Ishikawa (cell line): ENCODE data around the gene AHI1.

Experiments
- CEBPB ChIP-seq: IDR thresholded peaks from 2 replicates; pipeline ENCODE4 v1.6.1; 2012
- EGR1 ChIP-seq: IDR thresholded peaks from 2 replicates; pipeline ENCODE4 v1.6.1; 2012
- EP300 ChIP-seq: IDR thresholded peaks from 2 replicates; pipeline ENCODE4 v1.6.1; 2012; ENCODE audit warnings: borderline replicate concordance
- FOXM1 ChIP-seq: IDR thresholded peaks from 2 replicates; pipeline ENCODE4 v1.6.1; 2012; ENCODE audit warnings: low read depth, borderline replicate concordance
- NFIC ChIP-seq: IDR thresholded peaks from 2 replicates; pipeline ENCODE4 v1.6.1; 2012
- RAD21 ChIP-seq: IDR thresholded peaks from 2 replicates; pipeline ENCODE4 v1.6.1; 2012; ENCODE audit warnings: low read depth
- TAF1 ChIP-seq: IDR thresholded peaks from 2 replicates; pipeline ENCODE4 v1.6.1; 2012; ENCODE audit warnings: low read depth, mild to moderate bottlenecking
- TCF12 ChIP-seq: IDR thresholded peaks from 2 replicates; pipeline ENCODE4 v1.6.1; 2012; ENCODE audit warnings: low read depth
- TEAD4 ChIP-seq: IDR thresholded peaks from 2 replicates; pipeline ENCODE4 v1.6.1; 2012
- YY1 ChIP-seq: IDR thresholded peaks from 2 replicates; pipeline ENCODE4 v1.6.1; 2012; ENCODE audit warnings: low read depth
- ZBTB7A ChIP-seq: IDR thresholded peaks from 2 replicates; pipeline ENCODE4 v1.6.1; 2012; ENCODE audit warnings: low read depth
- TF ChIP-seq, protein P1 (sequence below): IDR thresholded peaks from 2 replicates; pipeline ENCODE4 v1.6.1; 2012; ENCODE audit warnings: low read depth, mild to moderate bottlenecking
- TF ChIP-seq, protein P2 (sequence below): IDR thresholded peaks from 2 replicates; pipeline ENCODE4 v1.6.1; 2012
- TF ChIP-seq, protein P3 (sequence below): IDR thresholded peaks from 2 replicates; pipeline ENCODE4 v1.6.1; 2012

DNA sequence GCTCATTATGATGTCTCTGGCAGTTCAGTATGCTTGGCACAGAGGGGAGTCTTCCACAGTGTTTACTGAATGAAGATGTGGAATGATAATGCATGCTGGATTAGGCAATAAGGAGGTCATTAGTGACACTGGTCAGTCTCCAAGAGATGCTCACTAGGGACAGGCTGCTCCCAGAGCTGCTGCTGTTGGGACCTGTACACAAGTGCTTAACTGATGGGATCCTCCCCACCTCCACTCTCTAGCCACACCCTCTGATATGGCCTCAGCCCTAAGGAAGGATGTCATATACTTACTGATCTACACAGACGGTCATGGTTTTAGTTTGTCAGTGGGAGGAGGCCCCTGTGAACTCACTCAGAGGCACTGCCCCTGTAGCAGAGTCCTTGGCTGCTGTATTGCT lies 243.1 kb downstream of the AHI1 start:
- TF ChIP-seq, protein P1, sequence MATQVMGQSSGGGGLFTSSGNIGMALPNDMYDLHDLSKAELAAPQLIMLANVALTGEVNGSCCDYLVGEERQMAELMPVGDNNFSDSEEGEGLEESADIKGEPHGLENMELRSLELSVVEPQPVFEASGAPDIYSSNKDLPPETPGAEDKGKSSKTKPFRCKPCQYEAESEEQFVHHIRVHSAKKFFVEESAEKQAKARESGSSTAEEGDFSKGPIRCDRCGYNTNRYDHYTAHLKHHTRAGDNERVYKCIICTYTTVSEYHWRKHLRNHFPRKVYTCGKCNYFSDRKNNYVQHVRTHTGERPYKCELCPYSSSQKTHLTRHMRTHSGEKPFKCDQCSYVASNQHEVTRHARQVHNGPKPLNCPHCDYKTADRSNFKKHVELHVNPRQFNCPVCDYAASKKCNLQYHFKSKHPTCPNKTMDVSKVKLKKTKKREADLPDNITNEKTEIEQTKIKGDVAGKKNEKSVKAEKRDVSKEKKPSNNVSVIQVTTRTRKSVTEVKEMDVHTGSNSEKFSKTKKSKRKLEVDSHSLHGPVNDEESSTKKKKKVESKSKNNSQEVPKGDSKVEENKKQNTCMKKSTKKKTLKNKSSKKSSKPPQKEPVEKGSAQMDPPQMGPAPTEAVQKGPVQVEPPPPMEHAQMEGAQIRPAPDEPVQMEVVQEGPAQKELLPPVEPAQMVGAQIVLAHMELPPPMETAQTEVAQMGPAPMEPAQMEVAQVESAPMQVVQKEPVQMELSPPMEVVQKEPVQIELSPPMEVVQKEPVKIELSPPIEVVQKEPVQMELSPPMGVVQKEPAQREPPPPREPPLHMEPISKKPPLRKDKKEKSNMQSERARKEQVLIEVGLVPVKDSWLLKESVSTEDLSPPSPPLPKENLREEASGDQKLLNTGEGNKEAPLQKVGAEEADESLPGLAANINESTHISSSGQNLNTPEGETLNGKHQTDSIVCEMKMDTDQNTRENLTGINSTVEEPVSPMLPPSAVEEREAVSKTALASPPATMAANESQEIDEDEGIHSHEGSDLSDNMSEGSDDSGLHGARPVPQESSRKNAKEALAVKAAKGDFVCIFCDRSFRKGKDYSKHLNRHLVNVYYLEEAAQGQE: no peak
- TF ChIP-seq YY1 (no peak), TAF1 (no peak), TCF12 (no peak), ZBTB7A (no peak), NFIC (no peak), FOXM1 (no peak), EP300 (no peak), TEAD4 (no peak), EGR1 (no peak), RAD21 (no peak), CEBPB (no peak)
- TF ChIP-seq, protein P2, sequence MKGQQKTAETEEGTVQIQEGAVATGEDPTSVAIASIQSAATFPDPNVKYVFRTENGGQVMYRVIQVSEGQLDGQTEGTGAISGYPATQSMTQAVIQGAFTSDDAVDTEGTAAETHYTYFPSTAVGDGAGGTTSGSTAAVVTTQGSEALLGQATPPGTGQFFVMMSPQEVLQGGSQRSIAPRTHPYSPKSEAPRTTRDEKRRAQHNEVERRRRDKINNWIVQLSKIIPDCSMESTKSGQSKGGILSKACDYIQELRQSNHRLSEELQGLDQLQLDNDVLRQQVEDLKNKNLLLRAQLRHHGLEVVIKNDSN: no peak
- TF ChIP-seq, protein P3, sequence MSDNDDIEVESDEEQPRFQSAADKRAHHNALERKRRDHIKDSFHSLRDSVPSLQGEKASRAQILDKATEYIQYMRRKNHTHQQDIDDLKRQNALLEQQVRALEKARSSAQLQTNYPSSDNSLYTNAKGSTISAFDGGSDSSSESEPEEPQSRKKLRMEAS: no peak
